ENCODE measurements around the gene FKBP6.
"Not testable (repeated sequence)": the region's sequence is repeated elsewhere in the genome, so short reads cannot be mapped to it uniquely, and the experiment has no call there.

Gene FKBP6

GRCh38 chr7:73397521-73398281, 69.7 kb downstream of the FKBP6 start:
- no peak for FAIRE-seq

- not testable (repeated sequence) for FAIRE-seq
Observed at GRCh38 chr7:73399185-73400050, 71.5 kb downstream of the FKBP6 start.

GRCh38 chr7:73404860-73405259, 76.9 kb downstream of the FKBP6 start:
- not testable (repeated sequence) for FAIRE-seq
